Measurements from ENCODE around the gene EHD1. TPM values are rescaled to one million over a fixed set of nuclear protein-coding genes. Genes with fewer than 3 reads are reported as not detected.

Gene EHD1
- polyA plus RNA-seq, 3 donors = 44.6 to 63.5 (median 49.4) TPM

DNA sequence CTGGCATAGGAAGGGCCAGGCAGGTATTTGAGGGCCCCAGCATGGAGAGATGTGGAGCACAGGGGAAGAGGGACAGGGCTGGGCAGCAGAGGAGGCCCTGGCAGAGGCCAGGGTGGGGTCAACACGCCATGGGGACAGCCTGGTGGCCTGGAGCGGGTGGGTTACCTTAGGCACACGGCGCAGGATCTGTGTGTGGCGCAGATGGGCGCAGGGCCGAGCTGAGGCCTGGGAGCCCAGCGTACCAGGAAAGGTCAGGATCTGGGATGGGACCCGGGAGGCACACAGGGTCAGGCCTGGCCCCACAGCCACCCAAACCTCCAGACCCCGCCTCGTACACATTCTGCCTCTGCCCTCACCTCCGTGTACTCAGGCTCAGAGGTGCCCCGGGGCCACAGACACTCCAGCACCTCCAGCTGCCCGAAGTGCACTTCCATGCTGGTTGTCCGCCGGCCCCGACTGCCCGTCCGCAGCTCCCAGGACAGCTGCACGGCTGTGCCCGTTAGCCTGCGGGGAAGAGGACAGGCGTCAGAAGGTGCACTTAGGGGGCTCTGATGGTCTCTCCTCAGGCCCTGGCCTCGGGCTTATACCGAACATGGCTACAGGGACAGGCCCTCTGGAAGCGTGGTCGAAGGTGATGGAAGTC, 32.2 kb upstream of the EHD1 start:
- no peak for DNase-seq (ENCODE audit: low read depth in 3 of 3, low spot score in 2 of 3)

DNA sequence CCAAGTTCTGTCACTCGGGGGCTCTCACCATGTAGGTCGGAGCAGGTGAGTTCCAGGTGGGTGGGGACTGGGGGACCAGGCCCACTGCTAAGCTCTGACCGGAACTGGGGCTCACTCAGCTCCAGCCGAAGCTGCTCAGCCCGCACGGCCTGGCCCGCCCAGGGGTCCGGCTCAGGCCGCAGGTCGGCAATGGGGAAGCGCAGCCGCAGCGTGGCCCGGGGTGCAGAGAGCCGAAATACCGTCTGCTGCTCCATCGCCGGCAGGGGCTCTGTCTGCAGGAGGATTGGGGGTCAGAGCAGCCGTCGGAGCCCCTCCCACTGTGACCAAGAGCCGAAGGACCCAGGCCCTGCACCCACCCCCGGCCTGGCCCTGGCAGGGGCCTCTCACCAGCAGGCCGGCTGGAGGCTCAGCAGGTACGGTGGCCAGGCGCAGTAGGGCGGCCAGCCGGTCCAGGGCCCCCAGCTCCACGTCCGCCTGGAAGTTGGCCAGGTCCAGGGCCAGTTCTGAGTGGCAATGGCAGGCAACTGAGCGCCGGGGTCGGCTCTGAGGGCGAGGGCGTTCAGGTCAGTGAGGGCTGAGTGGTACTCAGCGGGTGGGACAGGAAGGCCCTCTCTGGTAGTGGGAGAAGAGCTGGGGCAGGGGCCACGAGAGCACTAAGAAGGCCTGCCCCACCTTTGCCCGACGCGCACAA, 31.4 kb upstream of the EHD1 start:
- DNase-seq (ENCODE audit: low read depth in 3 of 3, low spot score in 2 of 3) = no peak

DNA sequence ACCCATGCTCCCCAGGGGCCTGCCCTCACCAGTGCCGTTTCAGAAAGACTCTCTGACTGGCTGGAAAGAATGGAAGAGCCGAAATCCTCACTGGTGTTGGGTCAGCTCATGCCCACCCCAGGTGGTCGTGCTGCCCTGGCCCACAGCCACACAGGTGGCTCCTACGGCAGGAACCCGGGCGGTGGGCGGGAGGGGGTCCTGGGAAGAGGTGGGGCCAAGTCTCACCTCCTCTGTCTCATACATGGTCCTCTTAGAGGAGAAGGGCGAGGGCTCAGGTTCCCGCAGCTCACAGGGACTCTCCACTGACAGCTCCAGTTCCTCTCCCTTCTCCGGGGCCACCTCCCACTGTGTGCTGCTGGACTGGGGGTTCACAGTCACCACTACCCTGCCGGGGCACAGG, 30.3 kb upstream of the EHD1 start:
- DNase-seq (ENCODE audit: low read depth in 3 of 3, low spot score in 2 of 3) = no peak

DNA sequence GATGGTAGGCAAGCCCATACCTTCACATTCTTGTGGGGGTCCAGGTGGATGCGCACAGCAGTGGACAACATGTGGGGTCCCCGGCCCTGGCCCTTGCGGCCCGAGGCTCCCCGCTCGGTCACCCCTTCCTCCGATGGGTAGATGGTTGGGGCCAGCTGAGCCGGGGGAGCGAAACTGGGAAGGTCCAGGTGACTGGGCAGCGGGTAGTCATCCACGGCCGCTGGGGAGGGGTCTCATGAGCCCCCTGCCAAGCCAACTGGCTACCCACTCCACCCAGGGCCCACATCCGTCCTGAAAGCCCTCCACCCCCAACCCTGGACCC, 27.9 kb upstream of the EHD1 start:
- DNase-seq (ENCODE audit: low read depth in 3 of 3, low spot score in 2 of 3) = no peak

DNA sequence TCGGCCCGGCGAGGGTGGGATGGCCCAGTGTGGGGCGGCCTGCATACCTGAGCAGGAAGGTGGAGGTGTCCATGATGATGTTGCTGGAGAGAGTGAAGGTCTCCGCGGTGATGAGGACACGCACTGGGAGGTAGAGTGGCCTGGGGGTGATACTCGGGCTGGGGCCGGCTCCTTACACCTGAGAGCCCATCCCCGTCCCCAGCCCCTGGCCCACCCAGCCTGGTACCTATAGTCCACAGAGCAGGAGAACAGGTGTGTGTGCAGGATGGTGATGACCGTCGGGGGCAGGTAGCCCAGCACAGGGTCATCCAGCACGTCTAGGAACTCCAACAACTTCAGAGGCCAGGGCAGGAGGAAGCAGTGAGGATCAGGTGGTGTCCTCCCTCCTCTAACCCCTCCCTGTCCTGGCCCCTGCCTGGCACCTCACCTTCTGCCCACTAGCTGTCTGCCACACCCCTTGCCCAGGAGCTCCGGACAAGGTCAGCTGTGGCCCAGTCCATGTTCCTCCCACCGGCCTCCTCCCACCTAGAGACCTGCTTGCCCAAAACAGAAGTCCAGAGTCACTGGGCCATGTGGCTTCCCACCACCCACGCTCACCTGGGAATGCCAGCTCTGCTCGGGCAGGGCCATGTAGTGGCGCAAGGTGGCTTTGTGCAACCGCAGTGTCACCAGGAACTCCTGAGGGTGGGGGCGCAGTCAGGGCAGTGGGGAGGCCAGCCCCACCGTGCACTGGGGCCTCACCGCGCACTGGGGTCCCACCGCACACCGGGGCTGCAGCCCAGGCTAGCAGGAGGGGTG, 27.3 kb upstream of the EHD1 start:
- DNase-seq (ENCODE audit: low read depth in 3 of 3, low spot score in 2 of 3) = no peak

DNA sequence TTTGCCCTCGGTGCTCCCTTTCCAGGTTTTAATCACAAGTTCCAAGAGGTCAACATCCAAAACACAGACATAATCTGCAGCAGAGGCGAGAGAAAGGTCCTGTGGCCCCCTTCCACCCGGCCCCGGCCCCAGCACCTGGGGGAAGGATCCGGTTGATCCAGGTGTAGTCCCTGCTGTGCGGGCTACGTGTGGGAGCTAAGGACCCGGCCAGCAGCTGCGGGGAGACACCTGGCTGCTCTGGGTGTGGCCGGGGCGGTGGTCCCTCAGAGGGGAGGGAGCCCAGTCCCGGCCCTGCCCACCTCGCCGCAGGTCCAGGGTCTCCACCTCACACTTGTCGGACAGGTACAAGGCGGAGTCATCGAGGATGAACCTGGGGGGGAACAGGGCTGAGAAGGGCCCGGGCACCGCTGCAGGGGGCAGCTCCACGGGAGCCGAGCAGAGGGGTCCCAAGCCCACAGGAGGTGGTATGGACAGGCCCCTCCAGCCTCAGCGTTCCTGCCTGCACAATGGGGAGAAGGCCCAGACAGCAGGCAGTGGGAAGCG, 24.9 kb upstream of the EHD1 start:
- no peak for DNase-seq (ENCODE audit: low read depth in 3 of 3, low spot score in 2 of 3)

DNA sequence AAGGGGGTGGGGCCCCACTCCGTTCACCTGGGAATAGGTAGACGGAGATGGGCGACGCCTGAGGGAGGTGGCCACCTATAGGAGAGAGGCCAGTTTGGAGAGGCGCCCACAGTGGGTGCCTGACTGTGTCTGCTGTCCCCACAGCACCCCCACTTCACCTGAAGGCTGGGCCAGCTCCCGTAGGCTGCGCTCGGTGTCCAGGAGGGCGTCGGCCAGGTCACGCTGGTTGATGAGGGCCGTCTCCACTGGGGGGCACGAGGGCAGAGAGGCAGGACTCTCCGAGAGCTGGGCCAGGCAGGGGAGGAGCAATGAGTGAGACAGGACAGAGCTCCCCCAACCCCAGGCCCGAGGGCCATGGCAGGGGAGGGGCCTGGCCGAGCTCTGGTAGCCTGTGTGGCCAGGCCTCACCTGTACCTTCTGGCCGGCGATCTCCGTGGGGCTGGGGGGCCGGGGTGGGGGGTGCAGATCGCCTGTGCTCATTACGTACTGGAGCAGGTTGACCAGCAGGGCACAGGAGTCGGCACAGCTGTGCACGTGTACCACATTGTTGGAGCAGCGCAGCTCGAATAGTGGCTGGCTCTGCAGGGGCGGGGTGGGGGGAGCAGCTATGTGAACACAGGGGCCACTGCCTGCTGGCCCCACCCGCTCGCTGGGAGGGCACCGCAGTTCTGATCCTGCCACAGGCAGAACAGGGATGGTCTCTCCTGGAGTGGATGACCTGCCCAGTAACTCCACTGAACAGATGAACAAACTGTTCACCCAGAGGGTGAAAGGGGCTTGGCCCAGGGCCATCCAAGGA, 23.9 kb upstream of the EHD1 start:
- no peak for DNase-seq (ENCODE audit: low read depth in 3 of 3, low spot score in 2 of 3)

DNA sequence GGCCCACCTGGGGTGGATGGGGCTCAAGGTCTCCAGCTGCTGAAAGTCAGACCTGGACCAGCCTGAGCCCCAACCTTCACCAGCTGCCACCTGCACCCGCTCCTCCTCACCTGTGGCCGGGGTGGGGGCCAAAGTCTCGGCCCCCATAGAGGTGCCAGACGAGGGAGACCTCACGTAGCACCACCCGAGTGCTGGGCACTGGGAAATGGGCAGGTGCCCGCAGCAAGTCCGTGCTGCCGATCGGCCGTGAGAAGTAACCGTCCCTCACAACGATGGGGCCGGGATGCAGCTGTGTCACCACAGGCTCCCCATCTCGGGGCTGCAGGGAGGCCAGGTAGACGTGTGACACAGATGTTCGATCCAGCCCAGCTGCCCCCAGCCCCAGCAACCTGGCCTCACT, 22.4 kb upstream of the EHD1 start:
- no peak for DNase-seq (ENCODE audit: low read depth in 3 of 3, low spot score in 2 of 3)

DNA sequence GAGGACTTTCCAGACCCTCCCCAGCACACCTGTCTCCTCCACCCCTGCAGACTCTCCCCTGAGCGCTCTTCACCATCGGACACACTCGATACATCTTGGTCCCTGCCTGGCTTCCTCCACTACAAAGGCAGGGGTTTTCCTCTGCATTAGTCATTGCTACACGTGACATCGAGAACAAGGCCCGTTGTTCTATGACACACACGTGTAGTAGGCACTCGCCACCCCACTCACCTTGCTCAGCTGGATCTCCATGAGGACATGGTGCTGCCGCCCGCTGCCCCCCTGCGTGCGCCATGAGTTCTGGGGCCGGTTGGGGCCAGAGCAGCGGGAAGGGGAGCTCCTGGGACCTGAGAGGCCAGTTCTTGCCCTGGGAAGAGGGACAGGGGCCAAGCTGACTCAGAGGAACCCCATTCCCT, 21.9 kb upstream of the EHD1 start:
- DNase-seq (ENCODE audit: low read depth in 3 of 3, low spot score in 2 of 3) = no peak

DNA sequence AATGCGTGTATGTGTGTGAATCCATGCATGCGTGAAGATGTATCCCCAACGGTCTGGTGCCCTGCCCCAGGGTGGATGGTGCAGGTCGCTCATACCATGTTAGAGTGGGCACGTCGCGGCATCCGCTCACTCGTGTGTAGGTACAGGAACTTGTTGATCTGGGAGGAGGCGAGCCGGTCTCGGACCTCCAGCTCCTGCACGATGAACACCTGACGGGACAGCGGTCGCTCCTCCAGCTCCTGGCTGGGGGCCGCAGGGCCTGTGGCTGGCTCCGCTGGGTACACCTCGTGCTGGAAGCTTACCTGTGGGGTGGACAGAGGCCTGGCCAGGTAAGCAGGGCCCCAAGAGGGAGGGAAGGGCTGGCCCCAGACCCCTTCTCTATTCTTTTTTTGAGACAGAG, 20.1 kb upstream of the EHD1 start:
- DNase-seq (ENCODE audit: low read depth in 3 of 3, low spot score in 2 of 3) = no peak

DNA sequence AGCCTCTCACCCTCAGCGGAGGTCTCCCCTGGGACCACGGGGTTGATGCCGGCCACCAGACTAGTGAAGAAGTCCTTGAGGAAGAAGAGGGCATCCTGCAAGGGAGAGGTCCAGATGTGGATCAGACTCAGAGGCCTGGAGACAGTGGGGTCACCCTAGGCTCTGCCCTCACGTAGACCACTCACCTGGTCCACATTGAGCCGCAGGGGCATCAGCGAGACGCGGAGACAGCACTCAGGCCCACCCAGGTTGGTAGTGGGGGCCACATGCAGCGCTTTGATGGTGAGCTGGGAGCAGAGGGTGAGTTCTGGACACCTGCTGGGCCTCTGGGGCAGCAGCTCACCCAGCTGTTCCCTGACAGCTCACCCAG, 19.6 kb upstream of the EHD1 start:
- no peak for DNase-seq (ENCODE audit: low read depth in 3 of 3, low spot score in 2 of 3)

DNA sequence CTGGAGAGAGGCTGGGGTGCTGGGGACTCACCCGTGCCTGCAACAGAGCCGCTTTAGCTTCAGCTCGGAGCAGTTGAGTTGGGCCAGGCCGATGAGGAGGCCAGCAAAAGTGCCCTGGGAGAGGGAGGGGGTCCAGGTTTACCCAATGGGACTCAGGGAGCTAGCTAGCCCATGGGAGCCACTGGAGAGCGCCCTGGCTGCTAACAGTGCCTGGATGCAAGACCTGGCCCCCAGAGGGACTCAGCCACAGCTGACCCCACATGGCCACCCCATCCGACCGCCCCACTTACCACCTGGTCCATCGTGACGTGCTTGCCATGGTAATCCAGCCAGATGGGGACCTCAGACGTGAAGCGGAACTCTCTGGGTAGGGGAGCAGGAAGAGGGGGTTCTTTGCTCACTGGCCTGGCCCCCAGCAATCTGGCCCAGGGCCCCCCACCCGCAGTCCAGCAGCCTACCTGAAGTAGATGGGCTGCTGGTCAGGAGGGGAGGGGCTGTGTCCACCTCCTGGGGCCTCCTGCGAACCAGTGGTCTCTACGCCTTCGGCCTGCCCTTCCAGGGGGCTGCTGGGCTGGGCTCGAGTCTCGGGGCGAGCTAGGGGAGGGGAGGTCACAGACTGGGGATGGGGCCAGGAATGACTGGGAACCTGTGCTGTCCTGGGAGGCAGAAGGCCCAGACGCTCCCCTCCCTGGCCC, 19.1 kb upstream of the EHD1 start:
- no peak for DNase-seq (ENCODE audit: low read depth in 3 of 3, low spot score in 2 of 3)

DNA sequence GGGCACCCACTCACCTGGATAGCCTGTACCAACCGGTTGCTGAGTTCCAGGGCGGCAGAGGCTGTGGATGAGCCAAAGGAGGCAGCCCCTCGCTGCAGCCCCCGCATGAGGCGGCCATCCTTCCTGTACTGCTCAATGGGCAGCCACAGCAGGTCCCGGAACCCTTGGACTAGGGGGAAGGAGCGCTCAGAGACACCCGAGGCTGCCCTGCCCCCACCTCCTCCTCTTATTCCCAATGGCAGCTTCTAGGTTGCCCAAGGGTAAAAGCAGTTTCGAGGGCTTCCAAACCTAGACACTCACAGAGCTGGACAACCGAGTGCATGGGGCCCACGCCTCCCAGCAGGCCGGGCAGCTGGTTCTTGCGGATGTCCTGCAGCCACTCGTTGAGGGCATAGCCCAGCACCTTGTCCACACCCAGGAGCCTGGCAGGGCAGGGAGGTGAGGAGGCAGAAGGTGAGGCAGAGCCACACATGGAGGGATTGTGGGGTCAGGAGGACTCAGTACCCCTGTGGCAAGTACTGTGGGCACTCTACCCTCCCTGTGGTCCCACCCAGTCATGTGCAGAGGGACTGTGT, 18.1 kb upstream of the EHD1 start:
- no peak for DNase-seq (ENCODE audit: low read depth in 3 of 3, low spot score in 2 of 3)

DNA sequence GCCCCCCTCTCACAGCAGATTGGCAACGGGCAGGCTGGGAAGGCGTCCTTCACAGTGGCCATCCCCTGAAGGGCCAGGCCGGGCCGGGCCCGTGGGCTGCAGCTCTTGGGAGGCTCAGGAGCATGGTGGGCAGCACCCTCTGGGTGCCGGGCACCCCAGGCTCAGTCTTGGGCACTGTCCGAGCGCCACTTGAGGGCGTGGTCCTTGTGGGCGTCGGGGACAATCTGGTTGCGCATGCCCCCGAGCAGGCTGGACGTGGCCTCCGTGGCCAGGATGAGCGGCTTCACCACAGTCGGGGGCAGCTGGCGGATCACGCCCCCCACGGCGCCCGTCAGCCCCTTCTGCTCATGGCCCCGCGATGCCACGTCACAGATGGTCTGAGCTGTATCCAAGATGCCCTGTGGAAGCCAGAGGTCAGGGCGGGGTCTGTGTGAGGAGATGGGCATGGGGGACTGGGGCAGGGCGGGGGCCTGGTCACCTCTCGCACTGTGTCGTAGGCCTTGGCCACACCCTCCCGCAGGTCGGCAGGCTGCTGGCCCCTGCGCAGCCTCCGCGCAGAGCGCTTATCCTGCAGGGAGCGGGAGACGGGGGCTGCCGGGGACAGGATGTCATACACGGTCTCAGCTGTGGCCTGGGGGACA, 16.5 kb upstream of the EHD1 start:
- DNase-seq (ENCODE audit: low read depth in 3 of 3, low spot score in 2 of 3) = no peak

DNA sequence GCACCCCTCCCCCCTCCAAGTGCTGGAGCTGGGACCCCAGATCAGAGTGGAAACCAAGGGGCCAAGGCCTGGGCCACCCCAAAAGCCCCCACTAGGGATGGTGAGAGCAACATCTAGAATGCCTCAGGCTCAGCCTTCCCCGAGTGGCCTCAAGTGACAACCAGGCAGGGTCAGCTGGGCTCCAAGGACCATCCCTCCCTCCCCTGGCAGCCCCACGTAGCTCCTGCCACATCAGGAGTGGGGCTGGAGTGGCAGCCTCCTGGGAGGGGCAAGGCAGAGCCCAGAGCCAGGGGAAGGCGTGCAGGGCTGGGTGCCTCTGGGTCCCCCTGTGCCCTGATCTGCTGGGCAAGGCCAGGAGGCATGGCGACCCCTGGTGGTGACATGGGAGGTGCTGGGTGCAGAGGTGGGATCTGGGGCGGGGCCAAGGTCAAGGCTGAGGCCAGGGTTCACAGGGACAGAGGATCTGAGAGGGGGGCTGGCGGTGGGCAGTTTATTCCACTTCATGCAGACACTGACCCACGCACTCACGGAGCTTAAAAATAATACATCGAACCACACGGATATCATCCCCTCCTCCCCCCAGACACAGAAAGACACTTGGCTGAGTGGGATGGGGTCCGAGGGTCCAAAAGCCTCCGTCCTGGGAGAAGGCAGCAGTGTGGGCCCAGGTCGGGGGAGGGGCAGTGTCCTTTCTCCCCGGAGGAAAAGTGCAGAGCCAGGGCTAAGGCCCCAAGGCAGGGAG, 15.8 kb upstream of the EHD1 start:
- DNase-seq (ENCODE audit: low read depth in 3 of 3, low spot score in 2 of 3) = no peak

DNA sequence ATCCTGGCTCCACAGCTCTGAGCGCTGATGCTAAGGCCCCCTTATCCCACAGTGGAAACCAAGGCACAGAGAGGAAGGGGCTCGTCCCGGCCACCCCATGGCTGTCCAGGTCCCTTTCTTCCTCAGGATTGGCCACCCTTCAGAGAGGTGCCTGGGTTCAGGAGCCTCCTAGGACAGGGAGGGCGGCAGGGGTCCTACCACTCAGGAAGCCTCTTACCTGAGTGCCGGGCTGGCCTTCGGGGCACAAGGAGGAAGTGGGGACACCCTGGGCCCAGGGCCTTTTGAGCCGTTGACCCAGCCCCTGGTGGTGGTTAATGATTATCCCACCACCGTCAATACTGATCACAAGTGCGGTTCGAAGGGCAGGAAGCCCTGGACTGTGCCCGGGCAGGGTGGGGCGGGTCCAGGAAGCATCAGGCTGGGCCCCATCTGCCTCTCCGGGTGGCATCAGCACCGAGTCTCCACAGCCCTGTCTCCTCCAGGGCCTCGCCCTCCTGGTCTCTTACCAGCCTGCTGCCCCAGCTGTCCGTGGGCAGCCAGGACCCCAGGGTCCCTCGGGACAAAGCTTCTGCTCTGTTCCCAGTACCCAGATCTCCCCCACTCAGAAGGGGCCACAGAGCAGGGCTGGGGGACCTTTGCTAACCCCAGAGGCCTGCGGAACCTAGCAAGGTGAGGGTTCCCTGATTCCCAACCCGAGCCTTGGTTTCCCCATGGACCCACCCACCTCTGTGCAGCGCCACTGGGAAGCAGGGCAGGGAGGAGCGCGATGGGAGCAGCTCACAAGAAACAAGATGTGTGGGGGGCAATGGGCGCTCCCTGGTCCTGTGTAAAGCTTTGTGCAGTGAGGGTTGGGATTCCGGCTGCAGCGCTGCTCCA, 15.0 kb upstream of the EHD1 start:
- DNase-seq (ENCODE audit: low read depth in 3 of 3, low spot score in 2 of 3) = no peak

DNA sequence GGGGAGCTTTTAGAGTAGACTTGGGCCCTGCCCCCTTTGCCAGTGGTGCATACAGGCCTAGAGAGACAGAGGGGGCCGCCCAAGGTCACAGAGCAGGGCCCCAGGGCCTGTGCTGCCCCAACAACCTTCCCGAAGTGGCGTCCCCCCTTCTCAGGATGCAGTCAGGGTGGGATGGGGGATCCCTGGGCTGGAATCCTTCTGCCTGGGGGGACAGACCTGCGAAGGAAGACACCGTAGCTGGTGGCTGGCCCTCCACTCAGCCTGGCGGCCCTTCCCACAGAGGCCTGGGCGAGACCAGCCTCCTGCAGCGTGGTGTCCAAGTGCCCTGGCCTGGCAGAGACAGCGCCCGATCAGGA, 14.4 kb upstream of the EHD1 start:
- no peak for DNase-seq (ENCODE audit: low read depth in 3 of 3, low spot score in 2 of 3)

DNA sequence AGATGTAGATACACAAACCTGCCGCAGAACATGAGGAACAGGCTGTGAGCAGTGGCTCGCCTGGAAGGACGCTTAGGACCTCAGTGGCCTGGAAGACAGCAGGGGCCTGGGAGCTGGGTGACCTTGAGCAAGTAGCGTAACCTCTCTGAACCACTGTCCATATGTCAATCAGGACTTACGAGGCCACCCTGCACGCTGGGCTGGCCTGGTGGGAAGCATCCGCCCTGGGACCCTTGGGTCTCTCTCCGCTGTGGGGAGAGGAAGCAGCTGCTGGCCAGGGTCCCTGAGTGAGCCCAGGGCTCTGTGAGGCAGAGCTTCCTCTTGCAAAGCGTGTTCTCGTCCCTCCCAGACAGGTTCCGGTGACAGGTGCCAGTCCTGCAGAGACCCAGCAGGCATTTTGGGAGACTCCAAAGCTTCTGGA, 14.0 kb upstream of the EHD1 start:
- no peak for DNase-seq (ENCODE audit: low read depth in 3 of 3, low spot score in 2 of 3)
